G401 (cell line): ENCODE measurements around the gene CHTF18. TPM values are rescaled to one million over a fixed set of nuclear protein-coding genes. Genes with fewer than 3 reads are reported as not detected.
"Not testable (repeated sequence)": the region's sequence is repeated elsewhere in the genome, so short reads cannot be mapped to it uniquely, and the experiment has no call there.

ENCODE experiments used
- DNase-seq: peaks from one replicate; pipeline ENCODE4 v3.0.0-alpha.2; 2015; ENCODE audit warnings: low spot score
- in situ Hi-C: cut with HindIII; loops from 2 replicates; pipeline ENCODE4 v1.10.0; 2016; ENCODE audit warnings: low sequenced_read_pairs, mixed read lengths
- total RNA-seq: library from RNA; depleted of rRNA; stranded (reverse); fragments of >200 nt; shearing (Covaris generic); gene quantifications from 2 replicates; pipeline ENCODE4 v1.2.3, GENCODE V29; 2014; rRNA removed

The CHTF18 gene
- total RNA-seq: 60.2 and 61.4 TPM in 2 replicates

DNA sequence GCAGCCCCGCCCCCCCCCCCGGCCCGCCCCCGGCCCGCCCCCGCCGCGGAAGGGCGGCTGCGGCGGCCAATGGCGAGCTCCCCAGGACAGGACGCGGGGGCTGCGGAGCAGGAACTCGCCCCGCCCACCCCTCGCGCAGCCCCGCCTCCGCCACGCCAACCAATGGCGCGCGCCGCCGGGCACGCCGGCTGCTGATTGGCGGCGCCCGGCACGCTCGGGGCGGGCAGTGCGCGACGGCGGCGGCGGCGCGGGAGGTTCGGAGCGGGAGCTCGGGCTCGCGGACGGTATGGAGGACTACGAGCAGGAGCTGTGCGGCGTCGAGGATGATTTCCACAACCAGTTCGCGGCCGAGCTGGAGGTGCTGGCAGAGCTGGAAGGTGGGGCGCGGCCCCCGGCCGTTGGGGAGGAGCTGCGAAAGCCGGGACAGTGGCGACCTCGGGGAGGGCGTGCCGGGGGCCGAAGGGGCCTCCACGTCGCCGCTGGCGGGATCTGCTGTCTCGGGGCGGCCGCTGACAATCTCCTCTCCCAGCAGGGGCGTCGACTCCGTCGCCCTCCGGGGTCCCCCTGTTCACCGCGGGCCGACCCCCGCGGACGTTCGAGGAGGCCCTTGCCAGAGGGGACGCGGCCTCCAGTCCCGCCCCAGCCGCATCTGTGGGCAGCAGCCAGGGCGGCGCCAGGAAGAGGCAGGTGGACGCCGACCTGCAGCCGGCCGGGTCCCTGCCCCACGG is at the start of gene CHTF18:
CHTF18 (plus strand) TSS at position 222 of the 728 bp plus-strand sequence; CDS start at position 287, 65 bp downstream.
- in situ Hi-C loops: no loop called here
- DNase-seq: peak; percentile 89

DNA sequence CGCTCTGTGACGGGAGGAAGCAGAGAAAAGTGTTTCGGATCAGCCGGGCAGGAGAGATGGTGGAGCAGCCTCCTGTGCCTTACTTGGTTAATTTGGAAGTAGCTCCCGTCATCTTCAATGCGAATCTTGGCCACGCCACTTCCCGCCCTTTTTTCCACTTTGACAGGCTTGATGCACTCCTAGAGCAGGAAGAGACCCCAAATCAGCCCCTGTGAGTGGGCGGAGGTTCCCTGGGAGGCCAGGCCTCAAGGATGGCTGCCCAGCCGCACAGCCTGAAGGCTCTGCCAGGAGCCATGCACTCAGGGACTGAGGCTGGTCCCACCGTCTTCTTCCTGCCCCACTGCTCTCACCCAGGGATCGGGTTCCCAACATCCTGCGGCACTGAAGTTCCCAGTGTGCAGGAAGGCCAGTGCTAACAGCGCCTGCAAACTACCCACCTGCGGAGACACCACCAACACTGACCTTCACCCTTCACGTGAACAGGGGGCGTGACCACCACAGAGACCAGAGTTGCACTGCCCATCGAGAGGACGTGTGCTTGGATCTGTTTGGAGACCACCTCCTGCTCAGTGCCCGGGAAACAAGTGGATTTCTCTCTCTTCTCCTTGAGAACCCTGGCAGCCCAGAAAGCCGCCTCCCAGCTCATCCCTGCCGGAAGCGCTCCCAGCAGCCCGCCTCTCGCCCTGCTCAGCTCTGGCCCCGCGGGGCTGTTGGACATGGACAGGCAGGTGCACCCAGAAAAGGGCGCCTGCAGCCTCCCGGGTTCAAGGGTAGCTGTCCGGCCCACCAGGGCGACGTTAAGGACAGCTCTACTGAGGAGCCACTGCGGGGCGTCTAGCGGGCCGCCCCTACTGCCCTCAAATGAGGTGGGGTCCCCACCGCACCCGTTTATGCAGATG is 48.6 kb upstream of the CHTF18 start:
- no peak for DNase-seq
- in situ Hi-C loops: no loop called here

DNA sequence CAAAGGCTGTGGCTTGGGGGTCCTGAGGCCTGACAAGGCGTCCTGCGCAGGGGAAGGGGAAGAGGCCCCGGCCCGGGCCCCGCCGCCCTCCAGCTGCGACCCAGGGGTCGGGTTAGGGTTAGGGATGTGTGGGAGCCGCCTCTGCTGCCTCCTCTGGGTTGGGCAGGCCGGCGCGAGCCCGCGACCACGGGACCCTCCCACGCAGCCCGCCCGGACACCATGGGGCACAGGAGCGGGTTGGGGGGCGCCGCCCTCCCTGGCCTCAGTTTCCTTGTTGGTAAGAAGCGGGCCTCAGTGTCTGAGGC is 48.0 kb upstream of the CHTF18 start:
- no peak for DNase-seq
- in situ Hi-C loops: no loop called here

DNA sequence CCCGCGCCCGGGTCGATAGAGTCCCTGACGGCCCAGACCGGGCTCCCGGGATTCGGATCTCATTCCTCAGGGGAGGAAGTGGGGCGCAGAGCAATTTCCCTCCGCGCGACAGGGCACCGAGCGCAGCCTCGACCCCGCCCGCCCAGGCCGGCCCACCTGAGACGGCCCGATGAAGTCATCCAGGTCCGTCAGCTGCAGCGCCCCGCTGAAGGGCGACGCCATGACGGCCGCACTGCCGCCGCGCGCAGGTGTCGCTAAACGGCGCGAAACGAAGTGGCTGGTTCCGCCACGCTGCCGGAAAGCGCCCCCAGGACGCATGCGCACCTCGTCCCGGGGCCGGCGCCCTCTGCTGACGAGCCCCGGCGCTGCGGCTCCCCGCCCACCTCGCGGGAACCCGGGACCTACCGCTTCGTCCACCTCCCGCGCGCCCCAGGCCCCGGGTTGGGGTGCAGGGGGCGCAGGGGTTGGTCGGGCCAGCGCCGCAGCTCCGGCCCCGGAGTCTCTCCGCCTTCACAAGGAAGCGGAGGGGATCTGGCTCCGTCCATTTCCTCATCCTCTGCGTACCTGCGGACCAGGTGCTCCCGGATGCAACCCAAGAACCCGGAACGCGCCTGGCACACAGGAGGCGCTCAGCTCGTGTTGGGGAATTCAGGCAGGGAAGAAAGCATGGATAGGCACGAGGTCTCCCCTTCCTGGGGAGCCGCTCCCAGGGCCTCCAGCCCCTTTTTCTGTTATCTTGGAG is 47.5 kb upstream of the CHTF18 start, which contains the start of gene CIAO3:
CIAO3 (minus strand) TSS at position 234 of the 742 bp plus-strand sequence; CDS start at position 222, 12 bp downstream.
- in situ Hi-C loops: no loop called here
- peak; percentile 84 for DNase-seq

DNA sequence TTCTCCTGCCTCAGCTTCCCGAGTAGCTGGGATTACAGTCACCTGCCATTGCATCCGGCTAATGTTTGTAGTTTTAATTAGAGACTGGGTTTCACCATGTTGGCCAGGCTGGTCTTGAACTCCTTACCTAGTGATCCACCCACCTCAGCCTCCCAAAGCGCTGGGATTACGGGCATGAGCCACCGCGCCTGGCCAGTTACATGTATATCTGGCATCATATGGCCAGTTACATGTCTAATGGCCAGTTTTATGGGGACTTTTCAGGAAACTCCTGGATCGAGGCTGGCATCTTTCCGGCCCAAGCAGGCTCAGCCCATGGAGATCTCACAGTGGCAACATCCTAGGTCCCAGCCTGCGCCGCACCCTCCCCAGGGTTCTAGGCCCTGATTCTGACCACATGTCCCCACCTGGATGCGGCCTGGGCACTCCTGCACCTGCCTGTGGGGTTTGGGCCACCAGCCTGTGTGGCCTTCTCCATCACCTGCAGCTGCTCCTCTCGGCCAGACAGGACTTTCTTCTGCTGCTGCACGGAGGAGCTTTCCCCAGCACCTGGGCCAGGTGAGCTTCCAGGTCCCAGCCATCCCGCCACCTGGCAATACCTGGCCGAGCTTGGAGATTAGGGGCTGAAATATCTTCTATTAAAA is 46.3 kb upstream of the CHTF18 start:
- in situ Hi-C loops: no loop called here
- DNase-seq: no peak

DNA sequence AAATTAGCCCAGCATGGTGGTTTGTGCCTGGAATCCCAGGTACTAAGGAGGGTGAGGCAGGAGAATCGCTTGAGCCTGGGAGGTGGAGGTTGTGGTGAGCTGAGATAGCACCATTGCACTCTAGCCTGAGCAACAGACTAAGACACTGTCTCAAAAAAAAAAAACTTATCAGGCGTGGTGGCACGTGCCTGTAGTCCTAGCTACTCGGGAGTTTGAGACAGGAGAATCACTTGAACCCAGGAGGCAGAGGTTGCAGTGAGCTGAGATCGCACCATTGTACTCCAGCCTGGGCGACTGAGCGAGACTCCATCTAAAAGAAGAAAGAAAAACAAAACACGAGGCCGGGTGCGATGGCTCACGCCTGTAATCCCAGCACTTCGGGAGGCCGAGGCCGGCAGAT is 45.5 kb upstream of the CHTF18 start:
- in situ Hi-C loops, DNase-seq: not testable (repeated sequence)

DNA sequence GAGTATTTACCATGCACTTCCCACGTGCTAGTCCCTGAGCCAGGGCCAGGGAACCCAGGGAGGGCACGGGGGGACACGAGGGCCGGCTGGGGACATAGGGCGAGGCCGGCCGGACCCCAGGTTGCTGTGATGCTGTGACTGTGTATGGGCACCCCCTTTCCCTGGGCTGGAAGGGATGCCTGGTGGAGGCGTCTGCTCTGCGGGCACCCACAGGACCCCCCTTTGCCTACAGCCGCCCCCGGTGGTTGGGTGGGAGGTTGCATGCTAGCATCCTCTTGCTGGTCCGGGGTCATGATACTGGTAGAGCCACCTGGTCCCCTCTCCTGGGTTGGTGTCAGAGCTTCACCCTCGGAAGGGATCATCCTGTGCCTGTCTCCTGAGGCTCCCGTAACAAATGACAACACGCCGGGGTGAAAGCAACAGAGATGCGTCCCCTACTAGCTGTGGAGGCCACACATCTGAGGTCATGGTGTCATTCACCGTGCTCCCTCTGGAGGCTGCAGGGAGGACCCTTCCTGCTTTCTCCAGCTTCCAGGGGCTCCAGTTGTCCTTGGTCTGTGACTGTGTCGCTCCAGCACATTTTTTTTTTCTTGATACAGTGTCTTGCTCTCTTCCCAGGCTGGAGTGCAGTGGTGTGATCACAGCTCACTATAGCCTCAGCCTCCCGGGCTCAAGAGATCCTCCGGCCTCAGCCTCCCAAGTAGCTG is 44.5 kb upstream of the CHTF18 start:
- in situ Hi-C loops: no loop called here
- DNase-seq: no peak

DNA sequence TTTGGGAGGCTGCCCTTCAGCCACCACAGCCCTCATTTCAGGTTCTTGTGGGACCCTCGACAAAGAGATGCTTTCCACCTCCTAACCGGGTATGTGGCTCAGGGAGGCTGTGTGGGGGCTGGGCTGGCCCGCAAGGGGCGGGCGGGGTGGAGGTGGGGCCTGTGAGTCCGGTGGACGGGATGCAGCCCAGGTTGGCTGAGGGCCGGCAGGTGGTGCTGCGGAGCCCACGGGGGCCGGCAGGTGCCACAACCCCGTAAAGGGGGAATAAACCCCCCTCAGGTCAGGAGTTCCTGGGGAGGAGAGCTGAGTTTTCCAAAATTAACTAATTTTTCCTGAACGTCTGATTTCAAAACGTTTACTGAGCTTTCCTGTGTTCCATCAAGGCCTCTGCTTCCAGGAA is 42.7 kb upstream of the CHTF18 start:
- in situ Hi-C loops: no loop called here
- no peak for DNase-seq

DNA sequence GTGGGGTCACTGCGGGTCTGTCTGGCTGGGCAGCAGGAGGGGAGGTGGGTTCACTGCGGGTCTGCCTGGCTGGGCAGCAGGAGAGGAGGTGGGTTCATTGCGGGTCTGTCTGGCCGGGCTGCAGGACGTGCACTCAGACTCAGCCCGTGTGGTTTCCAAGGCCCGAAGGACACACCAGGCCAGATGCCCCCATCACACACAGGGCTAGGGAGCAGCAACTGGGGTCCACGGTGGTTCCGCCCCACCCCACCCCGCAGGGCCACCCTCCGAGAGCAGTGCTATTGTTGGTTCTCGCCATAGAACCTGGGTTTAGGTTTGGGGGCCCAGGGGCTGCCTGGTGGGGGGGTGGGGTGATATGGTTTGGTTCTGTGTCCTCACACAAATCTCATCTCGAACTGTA is 41.8 kb upstream of the CHTF18 start:
- in situ Hi-C loops: no loop called here
- no peak for DNase-seq

DNA sequence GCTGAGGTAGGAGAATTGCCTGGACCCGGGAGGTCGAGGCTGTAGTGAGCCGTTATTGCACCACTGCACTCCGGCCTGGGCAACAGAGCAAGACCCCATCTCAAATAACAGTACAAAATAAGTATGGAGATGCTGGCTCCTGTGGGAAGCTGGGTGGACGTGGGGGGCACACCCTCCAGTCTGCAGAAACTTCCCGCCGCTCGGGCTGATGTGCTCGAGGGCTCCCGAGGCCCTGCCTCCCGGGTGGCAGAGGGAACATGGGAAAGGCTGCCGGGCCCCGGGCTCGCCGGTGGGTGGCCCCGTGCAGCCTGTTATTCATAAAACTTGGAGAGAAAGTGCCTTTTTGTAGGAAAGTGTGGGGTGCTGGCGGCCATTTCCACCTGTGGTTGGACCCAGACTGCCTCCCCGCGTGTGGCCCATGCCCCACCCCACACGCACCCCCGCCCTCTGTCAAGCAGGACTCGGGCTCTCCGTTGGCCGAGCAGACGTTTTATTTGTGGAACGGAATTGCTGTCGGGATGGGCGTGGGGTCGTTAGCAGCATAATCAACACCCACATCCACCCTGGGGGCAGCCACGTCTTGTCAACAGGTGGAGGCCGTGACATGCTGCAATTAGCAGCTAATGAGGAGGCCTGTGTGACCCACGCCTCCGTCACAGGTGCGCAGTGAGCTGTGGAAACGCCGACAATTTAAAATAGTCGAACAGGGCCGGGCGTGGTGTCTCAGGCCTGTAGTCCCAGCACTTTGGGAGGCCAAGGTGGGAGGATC is 40.3 kb upstream of the CHTF18 start:
- in situ Hi-C loops: no loop called here
- no peak for DNase-seq

DNA sequence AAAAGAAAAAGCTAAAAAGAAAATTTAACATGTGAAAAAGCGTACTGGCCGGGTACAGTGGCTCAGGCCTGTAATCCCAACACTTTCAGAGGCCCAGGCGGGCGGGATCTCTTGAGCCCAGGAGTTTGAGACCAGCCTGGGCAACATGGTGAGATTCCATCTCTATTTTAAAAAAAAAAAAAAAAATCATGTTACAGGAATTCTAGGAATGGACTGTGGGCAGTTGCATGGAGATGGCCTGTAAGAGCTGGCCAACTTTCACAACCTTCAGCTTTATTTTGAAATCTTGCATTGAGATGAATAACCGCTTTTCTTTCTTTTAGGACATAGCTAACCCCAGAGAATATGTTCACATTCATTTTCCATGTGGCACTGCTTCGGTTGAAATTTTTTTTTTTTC is 39.4 kb upstream of the CHTF18 start:
- in situ Hi-C loops: no loop called here
- DNase-seq: no peak

DNA sequence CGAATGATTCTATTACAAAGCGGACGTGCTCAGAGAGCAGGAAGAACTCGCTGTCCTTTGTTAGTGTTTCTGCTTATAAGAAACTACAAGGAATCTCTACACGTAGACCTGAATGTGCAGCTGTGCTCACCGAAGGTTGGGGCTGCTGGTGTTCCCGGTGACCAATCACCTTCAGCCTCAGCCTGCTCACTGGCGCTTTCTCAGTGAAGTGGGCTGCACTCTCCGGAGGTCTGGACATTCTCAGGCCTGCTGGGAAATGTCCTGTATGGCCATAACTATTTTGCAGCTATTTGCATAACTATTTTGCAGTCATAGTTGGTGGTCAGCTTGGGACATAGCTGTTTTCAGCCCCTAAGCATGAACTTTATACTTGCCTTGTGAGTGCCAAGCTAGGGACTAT is 37.9 kb upstream of the CHTF18 start:
- no peak for DNase-seq
- in situ Hi-C loops: no loop called here

DNA sequence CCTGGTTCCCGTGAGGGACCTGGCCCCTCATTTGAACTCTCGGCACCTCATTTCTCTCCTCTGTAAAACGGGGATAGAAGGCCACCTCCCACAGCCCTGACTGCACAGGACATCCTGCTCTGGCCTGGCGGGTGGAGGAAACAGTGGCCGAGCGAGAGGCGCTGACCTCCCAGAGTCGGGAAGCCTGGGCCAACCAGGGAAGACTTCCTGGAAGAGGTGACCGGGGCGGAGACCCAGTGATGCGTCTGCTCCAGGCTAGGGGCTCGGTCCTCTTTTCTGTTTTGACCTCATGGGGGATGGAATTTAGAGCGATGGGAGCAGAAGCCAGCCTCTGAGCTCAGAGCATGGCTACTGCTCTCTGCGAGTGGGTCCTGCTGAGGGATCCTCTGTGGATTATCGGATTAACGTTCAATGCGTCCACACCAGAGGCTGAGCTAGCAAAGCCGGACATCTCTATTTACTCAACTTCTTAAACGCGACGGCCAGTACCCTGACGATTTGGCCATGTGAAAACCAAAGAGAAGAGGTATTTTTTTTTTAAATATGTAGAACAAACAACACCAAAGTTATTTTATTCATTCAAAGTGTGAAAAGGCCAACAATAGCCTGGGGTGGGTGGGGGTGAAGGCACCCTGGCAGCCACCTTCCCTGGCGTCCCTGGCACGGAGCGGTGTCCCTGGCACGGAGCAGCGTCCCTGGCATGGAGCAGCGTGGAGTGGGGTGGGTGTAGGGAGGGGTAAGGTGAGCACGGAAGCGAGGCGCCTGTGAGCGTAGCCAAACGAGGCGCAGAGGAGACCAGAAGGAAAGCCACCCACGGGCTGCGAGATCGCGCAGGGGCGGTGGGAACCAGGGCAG is 37.0 kb upstream of the CHTF18 start:
- in situ Hi-C loops: no loop called here

DNA sequence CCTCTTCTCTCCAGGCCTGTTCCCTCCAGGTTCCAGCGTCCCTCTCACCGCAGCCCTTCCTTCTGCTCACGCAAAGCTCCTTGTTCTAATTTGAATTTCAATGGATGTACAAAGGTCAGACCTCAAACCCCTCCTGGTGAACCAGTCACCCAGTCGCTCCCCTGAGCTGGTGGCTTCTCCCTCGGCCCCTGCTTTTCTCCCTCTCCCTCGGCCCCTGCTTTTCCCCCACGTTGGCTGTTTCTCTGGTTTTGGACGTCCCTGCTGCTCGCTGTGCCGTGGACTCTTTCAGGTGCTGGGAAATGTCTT is 36.5 kb upstream of the CHTF18 start:
- in situ Hi-C loops: no loop called here
- DNase-seq: peak; percentile 30

More for the DNA sequence above, 37.0 kb upstream of the CHTF18 start:
- peak; percentile 66 for DNase-seq

DNA sequence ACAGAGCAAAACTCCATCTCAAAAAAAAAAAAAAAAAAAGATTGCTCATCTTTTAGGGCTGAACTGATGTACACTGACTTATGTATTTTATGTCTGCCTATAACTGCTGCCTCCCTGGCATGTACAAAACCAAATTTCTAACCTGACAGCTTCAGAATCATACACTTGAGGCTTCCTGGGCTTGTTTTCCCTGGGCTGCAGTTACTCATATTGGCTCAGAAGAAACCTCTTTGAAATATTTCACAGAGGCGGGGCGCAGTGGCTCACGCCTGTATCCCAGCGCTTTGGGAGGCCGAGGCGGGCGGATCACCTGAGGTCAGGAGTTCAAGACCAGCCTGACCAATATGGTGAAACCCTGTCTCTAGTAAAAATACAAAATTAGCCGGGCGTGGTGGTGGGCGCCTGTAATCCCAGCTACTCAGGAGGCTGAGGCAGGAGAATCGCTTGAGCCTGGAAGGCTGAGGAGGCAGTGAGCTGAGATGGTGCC is 34.3 kb upstream of the CHTF18 start:
- in situ Hi-C loops, DNase-seq: not testable (repeated sequence)

DNA sequence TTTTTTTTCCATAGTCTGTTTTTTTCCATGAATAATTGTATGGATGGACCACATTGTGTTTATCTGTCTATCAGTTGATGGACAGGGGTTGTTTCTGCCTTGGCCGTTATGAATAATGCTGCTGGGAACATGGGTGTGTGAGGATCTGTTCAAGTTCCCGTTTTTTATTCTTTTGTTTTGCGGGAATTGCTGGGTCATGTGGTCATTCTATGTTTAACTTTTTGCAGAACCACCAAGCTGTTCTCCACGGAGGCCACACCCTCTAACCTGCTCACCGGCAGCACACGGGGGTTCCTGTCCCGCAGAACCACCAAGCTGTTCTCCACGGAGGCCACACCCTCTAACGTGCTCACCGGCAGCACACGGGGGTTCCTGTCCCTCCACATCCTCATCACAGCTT is 33.8 kb upstream of the CHTF18 start:
- in situ Hi-C loops: no loop called here
- DNase-seq: no peak

DNA sequence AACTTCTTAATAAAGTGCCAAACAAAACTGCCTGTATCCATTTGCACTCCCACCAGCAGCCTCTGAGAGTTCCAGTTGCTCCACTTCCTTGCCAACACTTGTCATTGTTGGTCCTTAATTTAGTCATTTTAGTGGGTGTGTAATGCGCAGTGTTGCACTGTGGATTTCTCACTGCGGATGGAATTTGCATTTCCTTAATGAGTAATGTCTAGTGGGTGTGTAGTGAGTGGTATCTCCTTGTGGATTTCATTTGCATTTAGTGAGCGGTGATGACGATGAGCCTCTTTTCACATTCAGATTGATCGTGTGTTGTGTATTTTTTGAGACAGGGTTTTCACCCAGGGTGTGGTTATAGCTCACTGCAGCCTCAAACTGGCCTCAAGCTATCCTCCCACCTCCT is 32.0 kb upstream of the CHTF18 start:
- no peak for DNase-seq
- in situ Hi-C loops: no loop called here
